GM21723 (cell line): ENCODE results near the gene LINC01488.

ENCODE experiments used
- ATAC-seq: cut with Tn5 transposase; IDR thresholded peaks from one replicate; pipeline ENCODE4 v1.9.1; 2021; ENCODE audit warnings: mild to moderate bottlenecking, moderate library complexity; ENCODE audit not compliant: unreplicated experiment

Gene LINC01488

DNA sequence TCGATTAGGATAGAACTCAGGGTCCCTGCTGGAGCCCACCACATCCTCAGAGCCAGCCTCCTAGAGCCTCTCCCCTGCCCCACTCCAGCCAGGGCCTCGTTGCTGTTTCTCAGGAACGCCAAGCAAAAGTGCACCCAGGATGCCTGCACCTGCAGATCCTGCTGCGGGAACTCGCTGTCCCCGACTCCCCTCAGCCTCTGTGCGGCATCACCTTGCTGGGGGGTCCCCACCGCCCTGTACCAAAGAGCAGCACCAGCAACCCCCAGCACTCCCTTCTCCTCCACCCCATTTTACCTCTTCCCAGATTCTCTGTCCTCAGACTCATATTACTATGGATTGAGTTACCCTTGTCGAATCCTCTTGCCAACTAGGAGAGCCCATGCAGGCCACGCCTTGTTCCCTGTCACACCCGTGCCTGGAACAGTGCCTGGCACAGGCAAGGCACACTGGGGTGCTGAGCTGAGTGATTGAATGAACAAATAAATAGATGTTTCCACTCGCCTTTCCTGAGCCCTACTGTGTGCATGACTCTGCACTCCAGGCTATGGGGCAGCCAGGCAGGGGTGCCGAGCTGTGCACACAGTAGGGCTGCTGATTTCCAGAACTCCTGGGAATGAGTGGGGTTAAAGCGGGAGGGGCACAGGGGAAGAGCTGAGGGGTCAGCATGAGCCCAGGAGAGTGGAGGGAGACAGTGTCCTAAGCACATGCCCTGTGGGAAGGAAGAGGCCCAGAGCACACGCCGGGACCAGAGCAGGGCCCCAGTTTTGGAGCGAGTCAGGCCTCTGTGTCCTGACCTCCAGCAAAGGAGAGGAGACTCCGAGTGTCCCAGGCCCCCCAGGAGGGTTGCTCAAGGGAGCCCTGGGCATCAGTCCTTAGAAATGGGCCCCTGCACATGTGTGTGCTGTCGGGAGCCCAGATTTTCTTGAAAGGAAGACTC, 44.3 kb downstream of the LINC01488 start:
- no peak for ATAC-seq

DNA sequence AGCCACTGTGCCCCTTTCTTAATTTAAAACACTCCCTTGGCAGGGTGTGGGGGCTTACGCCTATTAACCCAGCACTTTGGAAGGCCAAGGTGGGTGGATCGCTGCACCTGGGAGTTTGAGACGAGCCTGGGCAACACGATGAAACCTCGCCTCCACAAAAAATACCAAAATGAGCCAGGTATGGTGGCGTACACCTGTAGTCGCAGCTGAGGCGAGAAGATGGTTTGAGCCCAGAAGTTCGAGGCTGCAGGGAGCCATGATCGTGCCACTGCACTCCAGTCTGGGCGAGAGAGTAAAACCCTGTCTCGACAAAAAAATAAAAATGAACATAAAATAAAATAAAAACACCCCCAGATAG, 45.0 kb downstream of the LINC01488 start:
- no peak for ATAC-seq

DNA sequence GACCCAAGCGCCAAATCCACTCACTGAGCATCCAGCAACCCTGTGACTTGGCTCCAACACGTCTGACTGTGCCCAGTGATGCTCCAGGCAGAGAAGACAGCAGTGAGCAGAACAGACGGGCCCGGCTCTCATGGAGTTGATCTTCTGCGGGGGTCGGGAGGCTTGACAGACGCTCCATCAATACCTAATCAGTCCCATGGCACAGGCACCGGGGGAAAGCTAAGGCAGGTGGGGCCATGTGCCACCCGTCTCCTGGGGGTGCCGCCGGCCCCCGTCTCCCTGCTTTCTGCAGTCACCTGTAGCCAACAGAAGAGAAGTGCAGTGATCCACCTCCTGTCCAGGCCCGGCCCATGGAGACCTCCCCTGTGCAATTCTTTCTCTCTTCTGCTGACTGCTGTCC, 47.5 kb downstream of the LINC01488 start:
- no peak for ATAC-seq

DNA sequence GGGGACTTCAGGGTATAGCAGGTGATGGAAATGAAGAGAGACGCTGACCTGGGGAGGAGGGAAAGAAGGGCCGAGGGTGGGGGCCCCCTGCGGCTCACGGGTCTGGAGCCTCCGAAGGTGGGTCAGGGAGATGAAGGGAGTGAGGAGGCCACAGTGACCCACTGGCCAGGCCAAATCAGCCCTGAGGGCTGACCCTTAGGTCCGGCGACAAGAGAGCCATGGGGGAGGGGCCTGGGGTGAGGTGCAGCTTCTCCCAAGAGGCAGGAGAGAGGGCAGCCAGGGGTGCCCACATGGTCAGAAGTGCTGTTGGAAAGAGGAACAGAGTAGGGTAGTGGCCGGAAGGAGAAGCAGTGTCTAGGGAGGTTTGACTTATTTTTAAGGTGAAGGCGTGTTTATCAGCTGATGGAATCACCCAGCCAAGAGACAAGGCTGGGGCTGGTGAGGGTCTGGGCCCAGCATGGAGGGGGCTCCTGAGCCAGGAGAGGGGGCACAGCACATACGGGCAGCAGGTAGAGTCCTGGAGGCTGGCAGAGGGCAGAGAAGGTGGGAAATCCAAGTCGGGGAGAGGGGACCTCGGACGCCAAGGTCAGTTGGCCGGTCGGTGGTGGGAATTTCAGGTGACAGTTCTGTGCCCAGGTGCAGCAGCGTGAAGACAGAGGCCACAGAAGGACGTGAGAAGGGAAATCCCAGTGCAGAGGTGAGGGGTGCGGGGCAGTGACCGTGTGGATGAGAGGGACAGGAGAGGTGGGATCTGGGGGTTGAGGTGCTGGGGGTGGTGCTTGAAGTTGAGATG, 49.0 kb downstream of the LINC01488 start:
- no peak for ATAC-seq

DNA sequence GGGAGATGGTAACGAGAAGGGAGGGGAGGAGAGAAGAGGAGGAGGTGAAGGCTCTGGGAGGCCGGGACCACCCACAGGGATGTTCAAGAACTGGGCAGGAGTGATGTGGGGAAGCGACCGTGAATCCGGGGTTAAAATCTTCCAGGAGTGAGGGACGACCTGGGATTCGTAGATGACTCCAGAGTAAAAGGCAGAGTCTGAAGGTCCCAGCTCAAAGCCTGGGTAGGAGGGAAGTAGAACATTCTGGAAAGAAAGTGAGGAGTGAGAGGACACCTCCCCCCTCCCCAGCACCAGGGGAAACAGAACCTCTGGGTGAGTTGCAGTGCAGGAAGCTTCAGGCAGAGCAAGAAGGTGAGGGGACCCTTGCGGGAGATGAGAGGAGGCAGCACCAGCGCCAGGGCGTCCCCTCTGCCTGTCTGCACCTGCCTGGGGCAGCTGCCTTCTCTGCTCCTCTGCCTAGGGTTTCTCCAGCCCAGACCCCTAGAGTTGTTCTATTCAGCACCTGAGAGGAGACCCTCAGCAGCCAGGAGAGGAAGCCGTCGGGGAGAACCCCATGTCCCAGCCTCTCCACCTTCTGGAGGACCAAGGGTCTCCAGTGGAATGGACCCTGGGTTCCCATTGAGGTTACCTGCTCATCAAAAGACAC, 49.7 kb downstream of the LINC01488 start:
- no peak for ATAC-seq

DNA sequence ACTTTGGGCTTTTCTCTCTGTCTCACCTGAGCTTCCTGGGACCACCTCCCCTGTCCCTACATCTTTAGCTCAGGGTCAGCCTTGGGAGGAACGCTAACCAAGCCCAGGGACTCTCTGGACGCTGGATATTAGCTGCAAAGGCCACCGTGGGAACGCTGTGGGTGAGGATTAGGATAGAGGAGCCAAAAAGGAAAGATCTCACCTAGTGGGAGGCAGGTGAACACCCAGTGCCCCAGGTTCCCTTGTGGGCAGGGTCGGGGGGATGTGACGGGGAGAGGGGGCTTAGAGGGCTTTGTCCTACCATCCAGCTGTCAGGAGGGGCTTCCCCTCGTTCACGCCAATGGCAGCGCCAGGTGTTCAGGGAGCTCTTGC, 50.2 kb downstream of the LINC01488 start:
- ATAC-seq: no peak

DNA sequence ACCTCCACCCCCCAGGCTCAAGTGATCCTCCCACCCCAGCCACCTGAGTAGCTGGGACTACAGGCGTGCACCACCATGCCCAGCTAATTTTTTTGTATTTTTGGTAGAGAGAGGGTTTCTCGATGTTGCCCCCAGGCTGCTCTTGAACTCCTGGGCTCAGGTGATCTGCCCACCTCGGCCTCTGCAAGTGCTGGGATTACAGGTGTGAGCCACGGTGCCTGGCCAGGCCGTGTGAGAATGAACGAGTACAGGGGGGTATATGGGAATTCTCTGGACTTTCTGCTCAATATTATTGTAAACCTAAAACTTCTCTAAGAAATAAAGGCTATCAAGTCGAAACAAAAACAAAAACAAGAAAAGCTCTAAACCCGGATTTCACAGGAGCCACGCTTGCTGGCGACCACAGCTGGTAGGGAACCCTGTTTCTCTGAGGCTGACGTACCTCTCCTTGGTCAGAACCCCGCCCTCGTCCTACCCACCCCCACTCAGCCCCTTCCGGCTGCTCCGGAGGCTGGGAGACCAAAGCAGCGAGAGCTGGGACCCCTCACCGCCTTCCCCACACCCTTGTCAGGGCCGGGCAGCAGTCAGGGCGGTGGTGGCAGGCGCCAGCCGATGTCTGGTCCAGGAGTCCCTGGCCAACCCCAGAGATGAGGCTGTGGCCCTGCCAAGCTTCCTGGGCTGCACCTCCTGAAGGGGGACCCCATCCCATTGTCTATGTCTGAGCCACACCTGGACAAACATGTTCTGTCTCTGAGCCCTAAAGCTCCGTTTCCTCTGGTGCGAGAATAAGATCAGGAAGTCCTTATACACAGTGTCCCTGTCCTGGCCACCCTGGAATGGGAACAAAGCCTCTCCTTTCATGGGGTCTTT, 52.1 kb downstream of the LINC01488 start:
- no peak for ATAC-seq

DNA sequence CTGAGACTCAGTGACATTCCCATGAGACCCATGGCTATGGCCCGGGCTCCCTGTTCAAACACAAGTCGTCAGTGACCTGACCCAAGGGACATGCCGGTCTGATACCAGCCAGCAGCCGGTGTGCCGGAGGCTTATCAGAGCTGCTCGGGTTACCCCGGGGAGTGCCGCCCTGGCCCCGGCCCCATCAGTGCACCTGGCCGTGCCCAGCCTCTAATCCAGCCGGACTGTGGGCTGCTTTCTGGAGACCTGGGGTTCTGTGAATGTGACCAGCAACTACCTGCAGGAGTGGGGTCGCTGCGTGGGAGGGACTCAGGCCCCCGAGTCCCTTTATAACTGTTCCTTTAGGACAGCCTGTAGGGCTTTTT, 52.7 kb downstream of the LINC01488 start:
- no peak for ATAC-seq

DNA sequence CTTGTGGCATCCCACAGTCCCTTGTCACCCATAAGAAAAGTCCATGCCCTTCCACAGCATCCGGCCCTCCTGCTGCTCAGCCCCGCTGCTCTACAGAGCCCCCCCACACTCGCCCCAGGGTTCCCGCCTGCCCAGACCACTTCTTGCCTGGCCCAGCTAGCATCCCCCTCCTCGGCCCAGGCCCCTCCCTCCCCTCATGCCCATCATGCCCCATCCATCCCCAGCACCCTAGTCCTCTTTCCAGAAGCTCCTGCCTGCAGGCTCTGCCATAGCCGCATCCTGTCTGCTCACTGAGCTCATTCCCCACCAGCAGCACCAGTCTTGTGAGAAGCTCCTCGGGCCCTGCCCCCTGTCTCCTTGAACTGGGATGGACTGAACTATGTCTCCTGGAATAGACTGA, 54.4 kb downstream of the LINC01488 start:
- ATAC-seq: no peak

DNA sequence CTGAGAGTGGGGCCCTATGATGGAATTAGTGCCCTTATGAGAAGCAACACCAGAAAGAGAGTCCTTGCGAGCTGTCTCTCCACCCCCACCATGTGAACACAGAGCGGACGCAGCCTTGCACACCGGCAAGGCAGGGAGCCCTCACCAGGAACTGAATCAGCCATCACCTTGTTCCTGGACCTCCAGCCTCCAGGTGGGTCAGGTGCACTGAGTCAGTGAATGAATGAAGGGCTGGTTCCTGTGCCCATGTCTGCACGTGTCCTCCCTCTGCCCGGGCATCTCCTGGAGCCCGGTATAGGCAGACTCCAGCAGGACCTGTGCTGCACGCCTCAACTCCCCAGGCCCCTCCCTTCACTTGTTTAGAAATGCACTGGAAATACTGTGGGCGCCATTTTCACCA, 54.9 kb downstream of the LINC01488 start:
- ATAC-seq: no peak

DNA sequence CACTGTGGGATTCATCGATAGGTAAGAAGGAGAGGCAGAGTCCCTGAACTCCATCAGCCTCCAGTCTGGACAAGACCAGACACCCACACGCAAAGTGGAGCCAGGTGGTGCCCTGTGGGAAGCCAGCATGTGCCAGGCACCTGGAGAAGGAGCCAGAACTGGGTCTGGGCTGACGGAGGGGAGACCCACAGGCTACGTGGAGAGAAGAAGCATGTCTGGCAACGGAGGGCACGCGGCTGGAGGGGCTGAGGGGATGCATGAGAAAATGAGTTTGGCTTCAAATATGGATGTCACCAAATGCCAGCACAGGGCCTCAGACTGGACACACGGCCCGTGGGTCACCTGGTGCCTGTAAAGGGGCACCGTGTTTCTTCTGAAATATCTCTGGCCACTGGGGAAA, 55.7 kb downstream of the LINC01488 start:
- no peak for ATAC-seq

DNA sequence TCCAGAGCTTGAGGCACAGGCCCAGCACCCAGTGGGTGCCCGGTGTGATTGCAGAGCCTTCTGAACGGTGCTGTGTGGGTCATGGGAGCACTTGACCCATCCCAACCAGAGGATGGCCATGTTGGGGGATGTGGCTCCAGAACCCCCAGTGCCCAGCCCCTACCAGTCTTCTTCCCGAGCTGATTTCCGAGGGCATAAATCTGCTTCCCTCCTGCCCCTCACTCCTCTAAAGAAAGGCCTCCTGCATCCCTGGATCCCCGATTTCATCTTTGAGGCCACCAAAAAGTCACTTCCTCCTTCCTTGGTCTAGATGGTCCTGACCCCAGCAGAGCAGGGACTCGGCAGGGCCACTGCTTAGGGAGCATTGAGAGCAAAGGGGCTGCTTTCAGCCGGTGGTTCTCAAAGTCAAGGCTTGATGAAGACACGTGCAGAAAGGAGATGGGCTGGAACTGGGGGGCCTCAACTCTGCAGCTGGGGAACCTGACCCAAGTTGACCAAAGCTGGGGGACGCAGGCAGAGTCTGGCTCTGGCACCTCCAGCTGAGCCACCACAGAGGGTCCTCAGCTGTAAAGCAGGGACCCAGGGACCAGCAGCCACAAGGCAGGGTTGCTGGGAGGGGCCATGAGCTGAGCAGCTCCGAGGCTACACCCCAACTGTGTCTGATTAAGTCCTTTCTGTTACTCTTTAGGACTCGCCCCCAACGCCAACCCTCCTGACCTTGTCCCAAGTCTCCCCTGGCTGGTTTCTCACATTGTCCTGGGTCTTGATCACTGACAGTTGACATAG, 56.6 kb downstream of the LINC01488 start:
- no peak for ATAC-seq

DNA sequence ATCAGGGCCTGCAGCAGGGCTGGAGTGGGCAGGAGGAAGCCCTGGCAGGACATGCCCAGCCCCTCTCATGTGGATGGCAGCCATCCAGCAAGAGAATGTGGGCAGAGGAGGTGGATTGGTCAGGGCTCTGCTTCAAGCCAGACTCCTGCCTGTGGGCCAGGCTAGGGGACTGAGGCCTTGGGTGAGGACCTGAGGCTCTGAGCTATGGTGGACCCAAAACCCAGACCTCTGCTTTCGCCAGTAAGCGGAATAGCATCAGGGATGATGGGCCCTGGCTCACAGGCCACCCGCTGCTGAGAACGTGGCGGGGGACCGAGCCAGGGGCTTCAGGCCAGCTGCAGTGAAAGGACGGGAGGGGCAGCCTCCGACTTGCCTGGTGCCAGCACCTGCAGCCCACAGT, 57.4 kb downstream of the LINC01488 start:
- ATAC-seq: no peak

DNA sequence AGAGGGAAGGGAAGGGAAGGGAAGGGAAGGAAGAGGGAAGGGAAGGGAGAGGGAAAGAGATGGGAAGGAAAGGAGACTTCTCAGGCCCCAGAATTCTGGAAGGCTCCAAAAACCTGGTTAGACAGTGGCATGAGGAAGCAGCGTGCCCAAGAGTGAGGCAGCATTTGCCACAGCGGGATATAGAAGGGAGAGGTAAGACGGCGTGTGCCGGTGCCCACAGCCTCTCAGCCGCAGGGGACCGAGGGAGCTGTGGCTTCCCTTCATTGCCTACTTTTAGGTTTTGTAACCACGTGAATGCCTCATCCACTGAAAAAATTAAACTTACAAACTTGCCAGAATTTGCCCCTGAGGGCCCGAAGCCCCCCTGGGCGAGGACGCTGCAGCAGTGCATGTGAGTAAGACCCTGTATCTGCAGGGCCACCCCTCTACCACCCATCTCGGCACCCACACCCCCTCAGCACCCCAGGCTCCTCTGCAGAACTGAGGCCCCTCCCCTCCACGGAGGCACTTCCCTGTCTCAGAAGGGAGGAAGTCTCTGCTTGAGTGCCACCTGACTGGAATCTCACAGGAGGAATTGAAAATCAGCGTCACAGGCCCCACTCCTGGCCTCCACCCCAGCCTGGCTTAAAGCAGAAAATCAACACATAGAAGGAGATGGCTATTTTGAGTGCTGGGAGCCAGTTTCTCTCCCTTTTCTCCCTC, 58.1 kb downstream of the LINC01488 start:
- no peak for ATAC-seq

DNA sequence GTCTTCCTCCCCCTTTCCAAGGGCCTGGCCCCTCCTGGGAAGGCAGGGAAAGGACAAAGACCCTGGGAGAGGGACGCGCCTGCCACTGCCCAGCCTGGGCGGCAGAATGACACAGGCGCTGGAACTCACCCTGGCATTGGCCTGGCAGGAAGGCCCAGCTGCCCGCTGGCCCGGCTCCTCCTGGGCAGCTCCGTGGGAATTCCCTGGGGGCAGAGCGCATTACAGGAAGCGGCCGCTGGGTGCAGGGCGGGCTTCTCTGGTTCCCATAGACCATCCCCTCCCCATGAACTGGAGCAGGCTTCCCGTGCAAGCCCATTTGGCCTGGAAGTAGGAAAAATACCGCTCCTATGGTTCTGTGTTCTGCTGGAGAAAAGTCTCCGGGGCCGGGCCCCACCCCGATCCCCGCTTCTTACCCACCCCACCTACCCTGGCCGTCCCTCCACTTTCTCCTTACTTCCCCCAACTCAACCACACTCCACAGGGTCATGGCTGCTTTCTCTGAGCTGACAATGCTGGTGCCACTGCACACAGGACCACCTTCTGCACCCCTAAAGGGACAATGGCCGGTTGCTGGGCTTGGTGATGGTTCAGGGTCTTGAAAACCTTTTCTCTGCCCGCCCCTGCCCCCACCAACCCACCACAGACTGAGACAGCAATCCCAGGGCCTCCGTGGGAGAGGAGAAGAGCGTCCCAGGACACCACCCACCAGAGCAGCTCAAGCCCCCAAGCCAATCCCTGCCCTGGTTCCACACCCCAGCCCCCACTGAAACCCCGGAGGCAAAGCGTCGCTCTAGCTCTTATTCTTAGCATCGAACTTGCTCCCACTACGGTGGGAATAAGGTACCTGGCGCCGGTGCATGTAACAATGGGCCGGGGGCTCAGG, 58.9 kb downstream of the LINC01488 start:
- ATAC-seq: no peak

DNA sequence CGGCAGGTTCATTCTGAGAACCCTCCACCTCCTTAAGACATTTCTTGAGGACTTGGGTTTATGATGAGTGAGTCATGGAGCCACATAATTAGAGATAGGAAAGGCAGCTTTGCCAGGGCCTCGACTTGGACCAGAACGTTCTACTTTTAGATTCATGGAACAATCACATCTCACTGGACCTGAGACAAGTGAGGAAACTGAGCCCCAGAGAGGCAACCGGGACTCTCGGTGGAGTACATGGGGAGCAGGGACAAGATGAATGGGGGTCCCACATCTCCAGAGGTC, 59.5 kb downstream of the LINC01488 start:
- ATAC-seq: no peak

DNA sequence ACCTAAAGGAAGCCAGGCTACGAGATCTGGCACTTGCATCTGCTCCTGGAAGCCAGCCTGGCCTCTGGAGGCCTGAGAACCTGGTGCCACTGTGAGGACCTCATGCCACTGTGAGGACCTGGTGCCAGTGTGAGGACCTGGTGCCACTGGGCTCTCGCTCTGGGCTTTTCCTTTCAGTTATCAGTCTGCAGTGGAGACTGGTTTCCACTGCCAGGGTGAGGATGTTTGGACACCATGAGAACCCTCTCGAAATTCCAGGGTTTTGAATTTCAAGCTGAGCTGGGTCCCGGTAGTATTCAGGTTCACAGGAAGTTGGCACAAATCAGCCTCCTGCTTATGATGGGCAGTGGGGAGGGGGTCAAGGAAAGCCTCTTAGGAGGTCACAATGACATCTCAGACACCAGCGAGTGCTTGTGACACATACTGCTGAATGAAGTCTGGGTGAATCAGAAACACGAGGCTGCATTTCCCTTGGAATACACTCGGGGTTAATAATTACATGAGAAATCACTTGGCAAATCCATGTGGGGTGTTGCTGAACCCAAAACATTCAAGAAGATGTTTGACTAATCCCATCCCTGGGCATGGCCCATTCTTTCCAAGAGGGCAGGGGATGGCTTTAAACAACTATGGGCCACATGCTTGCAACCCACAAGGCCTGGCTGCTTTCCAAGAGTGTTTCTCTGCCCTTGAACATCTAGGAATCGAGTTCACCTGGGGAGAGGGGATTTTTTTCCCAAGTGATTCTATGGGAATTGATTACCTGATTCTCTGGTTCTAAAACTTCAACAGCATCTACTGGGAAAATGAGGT, 60.2 kb downstream of the LINC01488 start:
- no peak for ATAC-seq
